ENCODE data around the gene NLGN2. TPM values are rescaled to one million over a fixed set of nuclear protein-coding genes. Genes with fewer than 3 reads are reported as not detected.

Gene NLGN2
- total RNA-seq, 1 experiment from 2014 or later = 36.9 TPM

DNA sequence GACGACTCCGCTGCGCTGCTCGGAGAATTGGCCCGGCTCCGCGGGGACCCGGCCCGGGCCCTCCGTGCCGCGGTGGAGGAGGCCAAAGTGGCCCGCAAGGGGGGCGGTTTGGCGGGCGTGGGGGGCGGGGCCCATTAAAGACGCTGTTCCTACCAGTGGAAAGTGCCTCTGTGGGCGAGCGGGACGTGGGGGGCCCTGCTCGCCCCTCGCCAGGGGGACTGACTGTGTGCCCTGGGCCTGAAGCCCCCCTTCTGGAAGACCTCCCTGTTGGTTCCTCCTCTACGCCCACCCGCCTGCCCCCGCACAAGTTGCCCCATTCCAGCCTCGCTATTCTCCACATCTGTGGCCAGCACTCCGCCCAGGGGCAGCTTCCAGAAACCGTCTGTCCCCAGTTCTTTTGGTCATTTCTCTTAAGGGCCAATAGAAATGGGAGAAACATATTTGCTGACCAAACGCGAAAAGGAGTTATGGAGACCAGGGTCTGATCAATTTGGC, 29.8 kb downstream of the NLGN2 start:
- Histone ChIP-seq H3K27me3 (replicated peaks; ENCODE audit: insufficient read depth, low read depth, low read length, poor library complexity) (no peaks in the 10 kb centered on the region), H3K9me3 (ENCODE audit: low read depth, low read length, poor library complexity, severe bottlenecking) (no peaks in the 10 kb centered on the region), H3K36me3 (ENCODE audit: insufficient read depth, low read length, poor library complexity, severe bottlenecking) (no peaks in the 10 kb centered on the region), H3K27ac (ENCODE audit: low read depth, low read length, poor library complexity, severe bottlenecking) (peak overlapping the region; percentile 41), H3K4me3 (ENCODE audit: low read depth, low read length, poor library complexity, severe bottlenecking) (peak overlapping the region; percentile 90), H3K4me1 (ENCODE audit: insufficient read depth, low read length, poor library complexity, severe bottlenecking) (peaks cover 42% of the 10 kb centered on the region)
- no TSS peak for BruUV-seq (replicated peaks)
- ChIA-PET CTCF (interaction anchor here (0.9 to 1.3 kb wide), 3 partner anchors 34 to 81 kb away, joined by 5 to 7 read pairs (median 6); partner anchors contain the start of gene TMEM256), POLR2A (ENCODE audit: low non-redundant PET) (interaction anchor here (0.6 kb wide), 1 partner anchor 47 kb away, joined by 3 read pairs; no protein-coding TSS in a partner anchor)
- DNase-seq (ENCODE audit: low spot score) = no peak
- TF ChIP-seq, protein P1, sequence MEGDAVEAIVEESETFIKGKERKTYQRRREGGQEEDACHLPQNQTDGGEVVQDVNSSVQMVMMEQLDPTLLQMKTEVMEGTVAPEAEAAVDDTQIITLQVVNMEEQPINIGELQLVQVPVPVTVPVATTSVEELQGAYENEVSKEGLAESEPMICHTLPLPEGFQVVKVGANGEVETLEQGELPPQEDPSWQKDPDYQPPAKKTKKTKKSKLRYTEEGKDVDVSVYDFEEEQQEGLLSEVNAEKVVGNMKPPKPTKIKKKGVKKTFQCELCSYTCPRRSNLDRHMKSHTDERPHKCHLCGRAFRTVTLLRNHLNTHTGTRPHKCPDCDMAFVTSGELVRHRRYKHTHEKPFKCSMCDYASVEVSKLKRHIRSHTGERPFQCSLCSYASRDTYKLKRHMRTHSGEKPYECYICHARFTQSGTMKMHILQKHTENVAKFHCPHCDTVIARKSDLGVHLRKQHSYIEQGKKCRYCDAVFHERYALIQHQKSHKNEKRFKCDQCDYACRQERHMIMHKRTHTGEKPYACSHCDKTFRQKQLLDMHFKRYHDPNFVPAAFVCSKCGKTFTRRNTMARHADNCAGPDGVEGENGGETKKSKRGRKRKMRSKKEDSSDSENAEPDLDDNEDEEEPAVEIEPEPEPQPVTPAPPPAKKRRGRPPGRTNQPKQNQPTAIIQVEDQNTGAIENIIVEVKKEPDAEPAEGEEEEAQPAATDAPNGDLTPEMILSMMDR (conservative IDR thresholded peaks at IDR 0.05; ENCODE audit: low read depth, low read length) = no peak
- no peak for TF ChIP-seq EZH2 (IDR thresholded peaks at IDR 0.05; ENCODE audit: borderline replicate concordance, low read depth, low read length, poor library complexity, severe bottlenecking)
- intact Hi-C loops (cut with micrococcal nuclease; ENCODE audit: unreplicated experiment) = loop anchor here (2.0 to 5.0 kb wide), 3 partner anchors 80 to 250 kb away; partner anchors contain the start of genes SENP3, TMEM95, TP53 and WRAP53

DNA sequence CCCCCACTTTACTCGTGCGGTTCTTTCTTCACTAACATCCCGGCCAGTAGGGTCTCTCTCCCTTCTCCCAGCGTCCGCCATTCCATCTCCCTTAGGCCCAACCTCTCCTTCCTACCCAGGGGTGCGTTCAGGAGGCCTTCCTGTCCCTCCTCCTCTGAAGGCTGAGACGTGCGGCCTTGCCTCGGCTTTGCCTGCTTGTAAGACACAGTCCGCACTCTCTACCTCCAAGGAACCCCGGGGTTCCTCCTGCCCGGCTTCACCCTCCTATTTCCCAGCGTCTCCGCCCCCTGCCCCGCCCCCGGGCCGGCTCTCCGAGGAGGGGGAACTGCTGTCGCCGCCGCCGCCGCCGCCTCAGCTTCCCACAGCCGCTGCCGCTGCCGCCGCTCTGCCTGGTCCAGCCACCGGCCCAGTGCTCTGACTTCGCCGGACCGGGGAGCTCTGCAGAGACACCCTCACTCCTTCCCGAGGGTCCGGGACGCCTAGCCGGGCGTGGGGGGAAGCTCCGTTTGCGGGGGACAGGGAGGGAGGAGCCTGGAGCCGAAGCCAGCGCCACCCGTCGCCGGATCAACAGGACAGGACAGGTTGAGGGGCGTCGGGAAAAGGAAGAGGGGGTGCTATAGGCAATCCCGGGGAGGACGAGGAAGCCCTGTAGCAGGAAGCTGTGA, 30.4 kb downstream of the NLGN2 start:
- TF ChIP-seq EZH2 (IDR thresholded peaks at IDR 0.05; ENCODE audit: borderline replicate concordance, low read depth, low read length, poor library complexity, severe bottlenecking) = no peak
- TF ChIP-seq, protein P1 (conservative IDR thresholded peaks at IDR 0.05; ENCODE audit: low read depth, low read length) = no peak
- BruUV-seq (replicated peaks) = no TSS peak
- DNase-seq (ENCODE audit: low spot score) = peak; percentile 90
- peak overlapping the region; percentile 41 for H3K27ac ChIP-seq (ENCODE audit: low read depth, low read length, poor library complexity, severe bottlenecking)
- peaks cover 42% of the 10 kb centered on the region for H3K4me1 ChIP-seq (ENCODE audit: insufficient read depth, low read length, poor library complexity, severe bottlenecking)
- H3K4me3 ChIP-seq (ENCODE audit: low read depth, low read length, poor library complexity, severe bottlenecking) = peak overlapping the region; percentile 90
- ChIA-PET POLR2A (ENCODE audit: low non-redundant PET) (interaction anchor here (0.7 kb wide), 1 partner anchor 26 kb away, joined by 5 read pairs; no protein-coding TSS in a partner anchor), CTCF (no interaction called here)
- H3K36me3 ChIP-seq (ENCODE audit: insufficient read depth, low read length, poor library complexity, severe bottlenecking) = no peaks in the 10 kb centered on the region
- no peaks in the 10 kb centered on the region for H3K27me3 ChIP-seq (replicated peaks; ENCODE audit: insufficient read depth, low read depth, low read length, poor library complexity)
- H3K9me3 ChIP-seq (ENCODE audit: low read depth, low read length, poor library complexity, severe bottlenecking) = no peaks in the 10 kb centered on the region
- intact Hi-C loops (cut with micrococcal nuclease; ENCODE audit: unreplicated experiment) = loop anchor here (2.0 to 5.0 kb wide), 3 partner anchors 81 to 249 kb away; partner anchors contain the start of genes SENP3, TMEM95, TP53 and WRAP53

DNA sequence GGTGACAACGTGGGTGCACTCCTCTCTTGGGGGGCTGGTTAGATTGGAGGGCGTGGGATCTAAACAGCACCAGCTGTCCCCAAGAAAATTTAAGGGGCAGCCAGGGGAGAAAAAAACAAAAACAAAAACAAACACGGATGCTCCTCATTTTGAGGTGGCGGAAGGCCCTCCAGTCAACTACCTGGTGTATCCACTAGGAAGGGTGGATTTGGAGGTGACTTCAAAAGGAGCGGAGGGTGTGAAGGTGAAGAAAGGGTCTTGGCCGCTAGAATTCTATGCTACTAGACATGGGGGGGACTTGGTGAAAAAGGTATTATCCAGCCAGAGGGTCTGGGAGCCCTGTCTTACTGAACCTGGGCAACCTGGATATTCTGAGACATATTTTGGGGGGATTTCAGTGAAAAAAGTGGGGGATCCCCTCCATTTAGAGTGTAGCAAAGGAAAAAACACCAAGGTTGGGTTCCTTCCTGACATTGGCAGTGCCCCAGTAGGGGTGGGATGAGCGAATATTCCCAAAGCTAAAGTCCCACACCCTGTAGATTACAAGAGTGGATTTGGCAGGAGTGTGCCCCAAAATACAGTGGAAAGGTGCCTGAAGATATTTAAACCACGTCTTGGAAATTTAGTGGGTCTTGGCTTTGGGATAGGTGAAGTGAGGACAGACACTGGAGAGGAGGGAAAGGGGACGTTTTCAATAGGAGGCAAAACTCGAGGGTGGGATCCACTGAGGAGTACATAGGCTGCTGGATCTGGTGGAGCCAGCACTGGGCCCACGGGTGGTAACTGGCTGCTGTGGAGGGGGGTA, 31.2 kb downstream of the NLGN2 start:
- no TSS peak for BruUV-seq (replicated peaks)

More for the DNA sequence above, 31.2 kb downstream of the NLGN2 start:
- POLR2A ChIA-PET (ENCODE audit: low non-redundant PET) = interaction anchor here (0.7 kb wide), 1 partner anchor 26 kb away, joined by 5 read pairs; no protein-coding TSS in a partner anchor
- Histone ChIP-seq H3K4me3 (ENCODE audit: low read depth, low read length, poor library complexity, severe bottlenecking) (peak overlapping the region; percentile 90), H3K36me3 (ENCODE audit: insufficient read depth, low read length, poor library complexity, severe bottlenecking) (no peaks in the 10 kb centered on the region), H3K27ac (ENCODE audit: low read depth, low read length, poor library complexity, severe bottlenecking) (peak overlapping the region; percentile 41), H3K9me3 (ENCODE audit: low read depth, low read length, poor library complexity, severe bottlenecking) (no peaks in the 10 kb centered on the region), H3K4me1 (ENCODE audit: insufficient read depth, low read length, poor library complexity, severe bottlenecking) (peaks cover 42% of the 10 kb centered on the region), H3K27me3 (replicated peaks; ENCODE audit: insufficient read depth, low read depth, low read length, poor library complexity) (no peaks in the 10 kb centered on the region)
- intact Hi-C loops (cut with micrococcal nuclease; ENCODE audit: unreplicated experiment) = loop anchor here (5.0 kb wide), 2 partner anchors 82 to 248 kb away; partner anchors contain the start of genes TMEM95, TP53 and WRAP53
- CTCF ChIA-PET = no interaction called here
- no peak for DNase-seq (ENCODE audit: low spot score)
- TF ChIP-seq EZH2 (IDR thresholded peaks at IDR 0.05; ENCODE audit: borderline replicate concordance, low read depth, low read length, poor library complexity, severe bottlenecking) = no peak
- TF ChIP-seq, protein P1 (conservative IDR thresholded peaks at IDR 0.05; ENCODE audit: low read depth, low read length) = no peak
